Measurements from ENCODE around the gene TBX18.

DNA sequence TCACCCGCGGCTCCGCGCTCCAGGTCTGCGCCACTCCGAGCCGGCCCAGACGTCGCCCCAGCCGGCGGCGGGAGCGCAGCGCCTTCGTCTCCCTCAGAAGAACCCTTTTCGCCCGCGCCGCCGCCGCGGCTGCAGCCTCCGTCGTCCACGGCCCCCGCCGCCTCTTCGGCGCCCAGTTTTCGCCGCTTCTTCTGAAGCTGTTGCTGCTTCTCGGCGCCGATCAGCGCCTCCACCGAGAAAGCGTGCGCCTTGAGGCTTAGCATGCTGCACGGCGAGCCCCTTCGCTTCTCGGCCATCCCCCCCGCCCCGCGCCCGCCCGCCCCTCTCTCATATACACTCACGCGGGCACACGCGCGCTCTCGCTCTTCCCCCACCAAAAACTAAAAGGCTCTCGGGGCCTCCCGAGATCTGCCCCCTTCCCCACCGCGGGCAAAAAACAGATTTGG, 489 bp downstream of the TBX18 start:
- TF ChIP-seq, protein P1, sequence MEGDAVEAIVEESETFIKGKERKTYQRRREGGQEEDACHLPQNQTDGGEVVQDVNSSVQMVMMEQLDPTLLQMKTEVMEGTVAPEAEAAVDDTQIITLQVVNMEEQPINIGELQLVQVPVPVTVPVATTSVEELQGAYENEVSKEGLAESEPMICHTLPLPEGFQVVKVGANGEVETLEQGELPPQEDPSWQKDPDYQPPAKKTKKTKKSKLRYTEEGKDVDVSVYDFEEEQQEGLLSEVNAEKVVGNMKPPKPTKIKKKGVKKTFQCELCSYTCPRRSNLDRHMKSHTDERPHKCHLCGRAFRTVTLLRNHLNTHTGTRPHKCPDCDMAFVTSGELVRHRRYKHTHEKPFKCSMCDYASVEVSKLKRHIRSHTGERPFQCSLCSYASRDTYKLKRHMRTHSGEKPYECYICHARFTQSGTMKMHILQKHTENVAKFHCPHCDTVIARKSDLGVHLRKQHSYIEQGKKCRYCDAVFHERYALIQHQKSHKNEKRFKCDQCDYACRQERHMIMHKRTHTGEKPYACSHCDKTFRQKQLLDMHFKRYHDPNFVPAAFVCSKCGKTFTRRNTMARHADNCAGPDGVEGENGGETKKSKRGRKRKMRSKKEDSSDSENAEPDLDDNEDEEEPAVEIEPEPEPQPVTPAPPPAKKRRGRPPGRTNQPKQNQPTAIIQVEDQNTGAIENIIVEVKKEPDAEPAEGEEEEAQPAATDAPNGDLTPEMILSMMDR (IDR thresholded peaks at IDR 0.05): no peak
- no peak for TF ChIP-seq POLR2A (IDR thresholded peaks at IDR 0.05)

All from uterus (tissue), 2 donors.